Thoracic aorta (tissue), 2 donors: ENCODE results near the gene NDUFA6. TPM values are rescaled to one million over a fixed set of nuclear protein-coding genes. Genes with fewer than 3 reads are reported as not detected.

Experiments used
- ATAC-seq: fragments of 150-250 bp; one replicate; pipeline ENCODE4 v1.8.0; 2017; ENCODE audit warnings: low read depth; ENCODE audit not compliant: insufficient number of reproducible peaks, low FRiP score
- DNase-seq: peaks from one replicate; pipeline ENCODE4 v3.0.0-alpha.2; 2020; ENCODE audit warnings: low spot score
- H3K27ac ChIP-seq, 2 donors: fragments of 200-600 bp; sonication (generic); 1 replicate in 1 of 2; 2 replicates in 1 of 2; pipeline ENCODE4 v1.5.1; 2016; ENCODE audit warnings: mild to moderate bottlenecking in 2 of 2, moderate library complexity in 2 of 2
- H3K27me3 ChIP-seq: fragments of 200-600 bp; sonication (generic); replicated peaks from 2 replicates; pipeline ENCODE4 v1.6.0; 2016; ENCODE audit warnings: mild to moderate bottlenecking; ENCODE audit not compliant: insufficient read depth
- H3K36me3 ChIP-seq: fragments of 200-600 bp; sonication (generic); one replicate; pipeline ENCODE4 v1.5.1; 2016
- H3K4me1 ChIP-seq, 2 donors: fragments of 200-600 bp; sonication (generic); 1 replicate in 1 of 2; 2 replicates in 1 of 2; pipeline versions ENCODE4 v1.5.1 to v1.6.0; 2016; ENCODE audit warnings: low read depth in 2 of 2, mild to moderate bottlenecking in 1 of 2; ENCODE audit not compliant: control insufficient read depth in 1 of 2
- H3K4me3 ChIP-seq: fragments of 200-600 bp; sonication (generic); 2 replicates; pipeline ENCODE4 v1.5.1; 2016; ENCODE audit warnings: mild to moderate bottlenecking
- H3K9me3 ChIP-seq: fragments of 200-600 bp; sonication (generic); 2 replicates; pipeline ENCODE4 v1.5.1; 2016
- CTCF ChIP-seq: fragments of 200-600 bp; sonication (generic); IDR thresholded peaks from one replicate; pipeline ENCODE4 v1.5.1; 2019; ENCODE audit warnings: antibody characterized with exemption
- total RNA-seq, 2 donors: library from RNA; depleted of rRNA; stranded (reverse); fragments of >200 nt; gene quantifications; one replicate each; pipeline versions ENCODE4 v1.1.0 to v1.2.3, GENCODE V29; 2016

NDUFA6 gene
- total RNA-seq, 2 donors from 2014 or later: 21.3 to 27.0 TPM

DNA sequence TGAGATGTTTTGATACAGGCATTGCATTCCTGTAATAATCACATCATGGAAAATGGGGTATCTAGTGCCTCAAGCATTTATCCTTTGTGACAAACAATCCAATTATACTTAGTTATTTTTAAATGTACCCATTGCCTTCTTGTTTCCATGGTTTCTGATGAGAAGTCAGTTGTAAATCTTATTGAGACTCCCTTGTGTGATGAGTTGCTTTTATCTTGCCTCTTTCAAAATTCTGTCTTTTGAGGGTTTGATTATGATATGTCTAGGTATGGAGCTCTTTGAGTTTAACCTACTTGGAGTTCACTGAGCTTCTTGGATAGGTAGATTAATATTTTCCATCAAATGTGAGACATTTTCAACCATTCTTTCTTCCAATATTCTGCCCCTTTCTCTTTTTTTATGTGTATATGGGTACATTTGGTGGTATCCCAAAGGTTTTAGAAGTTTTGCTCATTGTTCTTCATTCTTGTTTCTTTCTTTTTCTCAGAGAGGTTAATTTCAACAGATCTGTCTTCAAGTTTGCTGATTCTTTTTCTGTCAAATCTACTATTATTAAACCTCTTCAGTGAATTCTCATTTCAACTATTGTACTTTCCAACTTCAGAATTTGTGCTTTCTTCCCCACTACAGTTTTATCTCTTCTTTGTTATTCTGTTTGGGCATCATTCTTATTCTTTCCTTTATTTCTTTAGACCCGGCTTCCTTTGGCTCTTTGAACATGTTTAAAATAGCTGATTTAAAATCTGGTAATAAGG is 33.6 kb downstream of the NDUFA6 start:
- Histone ChIP-seq H3K4me3 (no peak overlapping the region), H3K27ac (no peak overlapping the region), H3K27me3 (no peaks in the 10 kb centered on the region), H3K36me3 (peaks cover 15% of the 10 kb centered on the region), H3K4me1 (no peaks in the 10 kb centered on the region), H3K9me3 (peaks cover 7% of the 10 kb centered on the region)
- ATAC-seq (no peak), DNase-seq (no peak)
- TF ChIP-seq CTCF: no peak

DNA sequence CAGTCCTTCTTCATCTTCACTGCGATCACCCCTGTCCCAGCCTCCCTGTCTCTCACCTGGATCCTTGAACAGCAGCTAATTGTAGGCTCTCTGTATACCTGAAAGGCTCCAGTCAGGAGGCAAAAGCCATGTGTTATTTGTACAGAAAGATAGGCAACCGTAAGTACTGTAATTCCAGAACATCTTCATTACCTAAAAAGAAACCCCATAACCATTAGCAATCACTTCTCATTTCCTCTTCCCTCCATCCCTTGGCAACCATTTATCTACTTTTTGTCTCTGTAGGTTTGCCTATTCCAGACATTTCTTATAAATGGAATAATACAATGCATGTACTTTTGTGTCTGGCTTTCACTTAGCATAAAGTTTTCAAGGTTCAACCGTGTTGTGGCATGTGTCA is 37.8 kb downstream of the NDUFA6 start:
- Histone ChIP-seq H3K27me3 (no peaks in the 10 kb centered on the region), H3K9me3 (peaks cover 7% of the 10 kb centered on the region), H3K36me3 (no peaks in the 10 kb centered on the region), H3K4me3 (no peak overlapping the region), H3K27ac (no peak overlapping the region), H3K4me1 (no peaks in the 10 kb centered on the region)
- no peak for TF ChIP-seq CTCF
- no peak for ATAC-seq
- DNase-seq: no peak

- Histone ChIP-seq H3K36me3 (no peaks in the 10 kb centered on the region), H3K27ac (no peak overlapping the region), H3K27me3 (no peaks in the 10 kb centered on the region), H3K4me3 (no peak overlapping the region), H3K4me1 (no peaks in the 10 kb centered on the region), H3K9me3 (no peaks in the 10 kb centered on the region)
- DNase-seq (no peak), ATAC-seq (no peak)
- no peak for TF ChIP-seq CTCF
Observed at GRCh38 chr22:42050641-42051180, 39.9 kb downstream of the NDUFA6 start.

DNA sequence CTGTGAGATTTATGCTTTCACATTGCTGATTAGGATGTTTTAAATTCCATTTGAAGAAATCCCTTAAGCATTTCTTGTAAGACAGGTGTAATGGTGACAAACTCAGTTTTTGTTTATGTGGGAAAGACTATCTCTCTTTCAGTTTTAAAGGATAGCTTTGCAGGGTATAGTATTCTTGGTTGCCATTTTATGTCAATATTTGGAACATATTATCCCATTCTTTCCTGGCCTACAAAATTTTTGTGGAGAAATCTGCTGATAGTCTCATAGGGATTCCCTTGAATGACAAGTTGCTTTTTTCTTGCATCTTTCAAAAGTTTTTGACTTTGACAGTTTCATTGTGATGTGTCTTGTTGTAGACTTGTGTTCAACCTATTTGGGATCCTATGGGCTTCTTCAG is 48.8 kb downstream of the NDUFA6 start:
- no peak overlapping the region for H3K4me3 ChIP-seq
- peaks cover 9% of the 10 kb centered on the region for H3K9me3 ChIP-seq
- H3K4me1 ChIP-seq: no peaks in the 10 kb centered on the region
- DNase-seq: no peak
- no peaks in the 10 kb centered on the region for H3K27me3 ChIP-seq
- ATAC-seq: no peak
- no peaks in the 10 kb centered on the region for H3K36me3 ChIP-seq
- TF ChIP-seq CTCF: no peak
- H3K27ac ChIP-seq: no peak overlapping the region

GRCh38 chr22:42039271-42039670 is 51.3 kb downstream of the NDUFA6 start:
- Histone ChIP-seq H3K9me3 (peaks cover 9% of the 10 kb centered on the region), H3K4me1 (no peaks in the 10 kb centered on the region), H3K36me3 (no peaks in the 10 kb centered on the region), H3K27me3 (no peaks in the 10 kb centered on the region), H3K4me3 (no peak overlapping the region), H3K27ac (no peak overlapping the region)
- DNase-seq (no peak), ATAC-seq (no peak)
- no peak for TF ChIP-seq CTCF

Other genes starting within 250 kb of the NDUFA6 start
- not detected for gene SHISA8, start 175.7 kb downstream of the NDUFA6 start, total RNA-seq
- not detected for gene TNFRSF13C, start 164.0 kb downstream of the NDUFA6 start, total RNA-seq
- not detected for gene CENPM, start 143.6 kb downstream of the NDUFA6 start, total RNA-seq
- not detected for gene SEPTIN3, start 121.3 kb downstream of the NDUFA6 start, total RNA-seq
- gene WBP2NL, start 92.0 kb downstream of the NDUFA6 start, total RNA-seq: 1 to 10 TPM in 1 of 2 donors, not detected in 1; 1.3 TPM
- 10 to 100 TPM; 41.7 to 52.7 TPM for gene NAGA, start 20.0 kb downstream of the NDUFA6 start, total RNA-seq
- 10 to 100 TPM; 22.1 to 23.7 TPM for gene PHETA2, start 16.5 kb downstream of the NDUFA6 start, total RNA-seq
- 10 to 100 TPM in 1 of 2 donors, 1 to 10 TPM in 1; 6.1 to 17.1 TPM for gene SMDT1, start 11.1 kb downstream of the NDUFA6 start, total RNA-seq
- gene CYP2D6, start 40.0 kb upstream of the NDUFA6 start, total RNA-seq: not detected
- gene TCF20, start 179.9 kb upstream of the NDUFA6 start, total RNA-seq: 10 to 100 TPM; 25.7 to 30.3 TPM